Uterus (tissue), 4 donors: Measurements from ENCODE around the gene TNFRSF6B. TPM values are rescaled to one million over a fixed set of nuclear protein-coding genes. Genes with fewer than 3 reads are reported as not detected.

Source experiments
- DNase-seq, 2 donors: peaks; one replicate each; pipeline ENCODE4 v3.0.0-alpha.2; 2019 to 2020
- H3K27ac ChIP-seq, 2 donors: fragments of 200-600 bp; sonication (generic); 1 replicate in 1 of 2; 2 replicates in 1 of 2; pipeline ENCODE4 v1.5.1; 2016 to 2018
- H3K27me3 ChIP-seq, 2 donors: fragments of 200-600 bp; sonication (generic); one replicate each; pipeline ENCODE4 v1.5.1; 2018 to 2019; ENCODE audit warnings: control low read depth in 1 of 2
- H3K36me3 ChIP-seq, 2 donors: fragments of 200-600 bp; sonication (generic); one replicate each; pipeline ENCODE4 v1.5.1; 2019; ENCODE audit warnings: control low read depth in 1 of 2
- H3K4me1 ChIP-seq, 2 donors: fragments of 200-600 bp; sonication (generic); one replicate each; pipeline ENCODE4 v1.5.1; 2018 to 2019; ENCODE audit warnings: control low read depth in 1 of 2
- H3K4me3 ChIP-seq, 2 donors: fragments of 200-600 bp; sonication (generic); 1 replicate in 1 of 2; 2 replicates in 1 of 2; pipeline ENCODE4 v1.5.1; 2018 to 2019; ENCODE audit warnings: mild to moderate bottlenecking in 1 of 2
- H3K9me3 ChIP-seq, 2 donors: fragments of 200-600 bp; sonication (generic); one replicate each; pipeline ENCODE4 v1.5.1; 2019; ENCODE audit warnings: control low read depth in 1 of 2
- CTCF ChIP-seq, 4 experiments: fragments of 200-600 bp in 2 of 4; fragments of 450-650 bp in 2 of 4; sonication (generic) in 2 of 4; IDR thresholded peaks; one replicate each; pipeline ENCODE4 v1.5.1; 2016 to 2019; ENCODE audit warnings: antibody characterized with exemption in 4 of 4, mild to moderate bottlenecking in 2 of 4, moderate library complexity in 1 of 4
- POLR2A ChIP-seq, 2 donors: fragments of 450-650 bp; IDR thresholded peaks; one replicate each; pipeline ENCODE4 v1.6.1; 2016; ENCODE audit warnings: antibody characterized with exemption in 2 of 2, mild to moderate bottlenecking in 1 of 2, moderate library complexity in 1 of 2
- intact Hi-C: fragments of 100-400 bp; cut with DNase I; formaldehyde crosslinking; loops from one replicate; pipeline ENCODE4 v1.15.1; 2023; ENCODE audit warnings: low total_unique reads
- total RNA-seq, 4 donors: library from RNA; depleted of rRNA in 3 of 4; stranded (reverse); fragments of >200 nt in 3 of 4; gene quantifications; one replicate each; pipeline versions ENCODE4 v1.1.0 to v1.2.4, GENCODE V29; 2014 to 2023
- donor health status: DM: yes; HTN: yes; CAD: no.

Gene TNFRSF6B
- total RNA-seq, 4 donors from 2014 or later: 0.83 to 4.1 TPM; not detected in 2

GRCh38 chr20:63705232-63706026, 9.0 kb downstream of the TNFRSF6B start:
- Histone ChIP-seq H3K36me3 (no peaks in the 10 kb centered on the region), H3K27ac (no peak overlapping the region), H3K4me1 (peaks cover 6 to 8% of the 10 kb centered on the region in 2 donors), H3K27me3 (no peaks in the 10 kb centered on the region), H3K9me3 (no peaks in the 10 kb centered on the region), H3K4me3 (no peak overlapping the region)
- intact Hi-C loops: no loop called here
- DNase-seq: no peak
- TF ChIP-seq POLR2A (IDR thresholded peaks at IDR 0.05): no peak
- TF ChIP-seq CTCF (IDR thresholded peaks at IDR 0.05): no peak

- intact Hi-C loops: no loop called here
- H3K9me3 ChIP-seq: no peaks in the 10 kb centered on the region
- no peak for DNase-seq
- no peaks in the 10 kb centered on the region for H3K36me3 ChIP-seq
- no peak overlapping the region for H3K27ac ChIP-seq
- peaks cover 6 to 8% of the 10 kb centered on the region in 2 donors for H3K4me1 ChIP-seq
- TF ChIP-seq POLR2A (IDR thresholded peaks at IDR 0.05) (no peak), CTCF (IDR thresholded peaks at IDR 0.05) (no peak)
- H3K27me3 ChIP-seq: no peaks in the 10 kb centered on the region
- H3K4me3 ChIP-seq: no peak overlapping the region
These were observed 9.7 kb downstream of the TNFRSF6B start for GRCh38 chr20:63706027-63706695.

- DNase-seq: peak; percentile 36 to 44
- no peaks in the 10 kb centered on the region for H3K36me3 ChIP-seq
These were observed 10.6 kb downstream of the TNFRSF6B start for GRCh38 chr20:63706852-63707557.

GRCh38 chr20:63707558-63708300, 11.3 kb downstream of the TNFRSF6B start, which contains the start of the genes ARFRP1 and ZGPAT:
TSS of gene ARFRP1 (minus strand) at chr20:63707976. CDS start at chr20:63707091, 885 bp downstream.
TSS of gene ZGPAT (plus strand) at chr20:63708039. CDS start at chr20:63708581, 542 bp downstream.
- H3K4me3 ChIP-seq: peak within 1 kb of the TSS; percentile 40 to 87
- H3K36me3 ChIP-seq: no peaks in the 10 kb centered on the region
- H3K27me3 ChIP-seq: no peaks in the 10 kb centered on the region
- DNase-seq: peak; percentile 85 to 90
- peak within 1 kb of the TSS; percentile 73 to 94 for H3K27ac ChIP-seq
- H3K9me3 ChIP-seq: no peaks in the 10 kb centered on the region
- peak; percentile 25 to 66 for TF ChIP-seq POLR2A (IDR thresholded peaks at IDR 0.05)
- peak in 1 of 4 experiments; percentile 43 for TF ChIP-seq CTCF (IDR thresholded peaks at IDR 0.05)
- intact Hi-C loops: no loop called here
- peaks cover 6 to 8% of the 10 kb centered on the region in 2 donors for H3K4me1 ChIP-seq

More at GRCh38 chr20:63706852-63707557, 10.6 kb downstream of the TNFRSF6B start:
- Histone ChIP-seq H3K9me3 (no peaks in the 10 kb centered on the region), H3K4me3 (peak overlapping the region; percentile 40 to 87), H3K27ac (peak overlapping the region; percentile 73 to 94), H3K27me3 (no peaks in the 10 kb centered on the region), H3K4me1 (peaks cover 6 to 8% of the 10 kb centered on the region in 2 donors)
- intact Hi-C loops: no loop called here
- TF ChIP-seq CTCF (IDR thresholded peaks at IDR 0.05): no peak
- no peak for TF ChIP-seq POLR2A (IDR thresholded peaks at IDR 0.05)
